Measurements from ENCODE around the gene NRP1.

NRP1 gene

DNA sequence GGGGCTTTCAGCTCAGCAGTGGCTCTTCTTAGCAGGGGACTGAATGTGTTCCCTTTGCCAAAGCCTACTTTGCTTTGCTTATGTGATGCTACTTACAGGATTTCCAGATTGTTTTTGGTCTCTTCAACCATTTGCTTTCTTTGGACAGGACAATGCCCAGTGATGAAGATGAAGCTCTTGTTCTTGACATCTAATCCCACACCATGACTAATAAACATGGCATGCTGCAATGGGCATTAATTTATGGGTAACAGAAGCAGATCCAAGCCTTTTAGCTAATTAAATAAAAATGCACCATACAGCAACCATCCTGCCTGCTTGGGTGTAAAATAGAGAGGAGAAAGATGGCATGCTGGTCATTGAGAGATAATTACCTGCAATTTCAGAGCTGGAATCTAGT, 200.9 kb downstream of the NRP1 start:
- Histone ChIP-seq H3K27ac (no peak overlapping the region), H3K4me3 (no peak overlapping the region)
- no peak for DNase-seq (ENCODE audit: low spot score)
- TF ChIP-seq, protein P1, sequence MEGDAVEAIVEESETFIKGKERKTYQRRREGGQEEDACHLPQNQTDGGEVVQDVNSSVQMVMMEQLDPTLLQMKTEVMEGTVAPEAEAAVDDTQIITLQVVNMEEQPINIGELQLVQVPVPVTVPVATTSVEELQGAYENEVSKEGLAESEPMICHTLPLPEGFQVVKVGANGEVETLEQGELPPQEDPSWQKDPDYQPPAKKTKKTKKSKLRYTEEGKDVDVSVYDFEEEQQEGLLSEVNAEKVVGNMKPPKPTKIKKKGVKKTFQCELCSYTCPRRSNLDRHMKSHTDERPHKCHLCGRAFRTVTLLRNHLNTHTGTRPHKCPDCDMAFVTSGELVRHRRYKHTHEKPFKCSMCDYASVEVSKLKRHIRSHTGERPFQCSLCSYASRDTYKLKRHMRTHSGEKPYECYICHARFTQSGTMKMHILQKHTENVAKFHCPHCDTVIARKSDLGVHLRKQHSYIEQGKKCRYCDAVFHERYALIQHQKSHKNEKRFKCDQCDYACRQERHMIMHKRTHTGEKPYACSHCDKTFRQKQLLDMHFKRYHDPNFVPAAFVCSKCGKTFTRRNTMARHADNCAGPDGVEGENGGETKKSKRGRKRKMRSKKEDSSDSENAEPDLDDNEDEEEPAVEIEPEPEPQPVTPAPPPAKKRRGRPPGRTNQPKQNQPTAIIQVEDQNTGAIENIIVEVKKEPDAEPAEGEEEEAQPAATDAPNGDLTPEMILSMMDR (IDR thresholded peaks at IDR 0.05) = no peak

DNA sequence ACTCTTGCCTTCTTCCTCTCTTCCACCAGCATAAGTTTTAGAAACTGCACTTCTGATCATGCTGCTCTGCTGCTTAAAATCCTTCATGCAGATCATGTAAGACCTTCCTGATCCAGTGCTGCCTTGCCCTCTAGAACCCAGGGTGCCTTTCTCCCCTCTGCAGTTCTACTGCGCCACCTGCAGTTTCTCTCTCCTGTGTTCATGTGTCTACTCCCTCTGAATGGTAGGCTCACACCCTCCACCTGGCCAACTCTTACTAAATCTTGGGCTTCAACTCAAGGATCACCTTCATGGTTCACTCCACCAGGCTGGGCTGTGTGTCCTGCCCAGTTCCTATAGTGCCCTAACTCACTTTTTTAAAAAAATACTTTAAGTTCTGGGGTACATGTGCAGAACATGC, 201.8 kb downstream of the NRP1 start:
- TF ChIP-seq, protein P1 (IDR thresholded peaks at IDR 0.05) = no peak
- H3K4me3 ChIP-seq = no peak overlapping the region
- no peak for DNase-seq (ENCODE audit: low spot score)
- no peak overlapping the region for H3K27ac ChIP-seq

DNA sequence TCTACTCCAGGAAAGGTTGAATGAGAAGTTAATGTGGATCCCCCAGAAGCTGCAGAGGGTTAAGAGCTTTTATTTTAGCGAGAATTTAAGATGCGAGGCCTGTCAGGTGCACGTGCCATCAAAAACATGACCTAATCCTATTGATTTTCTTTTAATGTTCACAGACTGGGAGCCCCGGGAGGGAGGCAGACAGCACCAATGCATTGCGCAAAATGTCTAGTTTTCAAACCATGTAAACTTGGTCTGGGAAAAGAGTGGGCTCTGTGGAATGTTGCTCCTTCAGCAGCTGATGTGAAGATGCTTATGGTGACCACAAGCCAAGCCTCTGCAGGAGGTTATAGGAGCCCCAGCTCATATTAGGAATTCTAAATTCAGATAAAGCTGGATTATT, 204.5 kb downstream of the NRP1 start:
- TF ChIP-seq, protein P1 (IDR thresholded peaks at IDR 0.05) = no peak
- peak overlapping the region in 1 of 2 donors; percentile 44 for H3K27ac ChIP-seq
- no peak overlapping the region for H3K4me3 ChIP-seq
- no peak for DNase-seq (ENCODE audit: low spot score)

DNA sequence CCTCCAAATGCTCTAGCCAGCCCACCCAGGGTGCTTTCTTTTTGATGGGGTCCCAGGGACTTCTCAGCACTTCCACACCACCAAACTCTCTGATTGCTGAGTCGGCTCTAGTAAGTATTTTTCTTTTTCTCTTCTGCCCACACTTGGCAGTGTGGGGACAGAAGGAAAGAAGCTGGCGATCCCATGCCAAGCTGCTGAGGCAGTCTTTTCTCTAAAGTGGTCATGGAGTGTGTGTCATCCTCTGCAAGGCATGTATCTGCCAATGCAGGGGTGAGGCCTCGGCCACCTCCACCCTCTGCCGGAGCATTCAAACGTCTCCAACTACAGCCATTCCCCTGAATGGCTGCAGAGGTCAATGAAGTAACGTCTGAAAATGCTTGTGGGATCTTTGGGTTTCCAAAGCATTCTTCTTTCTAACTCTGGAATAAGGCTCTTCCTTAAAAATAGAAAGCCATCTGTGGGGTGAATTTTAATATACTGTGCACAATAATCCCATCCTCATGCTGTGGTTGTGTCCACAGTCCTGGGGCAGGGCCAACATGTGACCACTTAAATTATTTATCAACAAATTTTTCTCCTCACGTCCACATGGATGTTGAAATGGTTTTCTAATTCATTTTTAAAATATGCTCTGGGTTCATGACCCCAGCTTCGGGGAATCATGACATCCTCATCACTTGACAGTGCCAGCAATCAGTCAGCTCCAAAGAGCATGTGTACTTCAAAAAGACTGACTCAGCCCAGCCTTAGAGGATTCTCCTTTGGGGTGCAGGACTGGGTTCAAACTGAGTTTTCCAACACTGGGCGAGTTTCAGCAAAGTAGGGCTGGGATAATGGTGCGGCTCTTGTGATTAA, 205.1 kb downstream of the NRP1 start:
- Histone ChIP-seq H3K4me3 (no peak overlapping the region), H3K27ac (peak overlapping the region in 1 of 2 donors; percentile 44)
- DNase-seq (ENCODE audit: low spot score) = no peak
- TF ChIP-seq, protein P1 (IDR thresholded peaks at IDR 0.05) = no peak

GRCh38 chr10:33127622-33128021, 206.8 kb downstream of the NRP1 start:
- no peak for DNase-seq (ENCODE audit: low spot score)
- TF ChIP-seq, protein P1 (IDR thresholded peaks at IDR 0.05) = no peak
- Histone ChIP-seq H3K27ac (no peak overlapping the region), H3K4me3 (no peak overlapping the region)
